Peyer's patch (tissue), 4 donors: ENCODE measurements around the gene KRAS. TPM values are rescaled to one million over a fixed set of nuclear protein-coding genes. Genes with fewer than 3 reads are reported as not detected.

Experiments used
- DNase-seq, 3 donors: peaks; one replicate each; pipeline ENCODE4 v3.0.0-alpha.2; 2017 to 2019
- H3K27ac ChIP-seq, 4 donors: fragments of 200-600 bp; sonication (generic); one replicate each; pipeline ENCODE4 v1.5.1; 2016 to 2019
- H3K27me3 ChIP-seq, 2 donors: fragments of 200-600 bp; sonication (generic); one replicate each; pipeline ENCODE4 v1.5.1; 2019
- H3K36me3 ChIP-seq, 3 donors: fragments of 200-600 bp; sonication (generic); one replicate each; pipeline ENCODE4 v1.5.1; 2016 to 2019
- H3K4me1 ChIP-seq, 4 donors: fragments of 200-600 bp; sonication (generic); one replicate each; pipeline ENCODE4 v1.5.1; 2016 to 2019
- H3K4me3 ChIP-seq, 4 donors: fragments of 200-600 bp; sonication (generic); 1 replicate in 3 of 4; 2 replicates in 1 of 4; pipeline ENCODE4 v1.5.1; 2016 to 2019; ENCODE audit warnings: mild to moderate bottlenecking in 1 of 4
- H3K9me3 ChIP-seq, 4 donors: fragments of 200-600 bp; sonication (generic); one replicate each; pipeline ENCODE4 v1.5.1; 2016 to 2019; ENCODE audit warnings: mild to moderate bottlenecking in 1 of 4
- POLR2A ChIP-seq, 2 donors: fragments of 450-650 bp; IDR thresholded peaks; one replicate each; pipeline ENCODE4 v1.5.1; 2017; ENCODE audit warnings: antibody characterized with exemption in 2 of 2, mild to moderate bottlenecking in 2 of 2, moderate library complexity in 2 of 2
- total RNA-seq, 4 donors: library from RNA; depleted of rRNA; stranded (reverse); fragments of >200 nt; gene quantifications; one replicate each; pipeline ENCODE4 v1.1.0, GENCODE V29; 2016
- TF ChIP-seq, protein P1 (sequence below), 6 experiments: fragments of 450-650 bp in 4 of 6; fragments of 200-600 bp in 2 of 6; sonication (generic) in 1 of 6; IDR thresholded peaks; one replicate each; pipeline ENCODE4 v1.5.1; 2017 to 2019; ENCODE audit warnings: antibody characterized with exemption in 6 of 6, mild to moderate bottlenecking in 3 of 6, moderate library complexity in 1 of 6

The KRAS gene
- total RNA-seq, 4 donors from 2014 or later, result 17.3 to 27.8 (median 23.2) TPM

DNA sequence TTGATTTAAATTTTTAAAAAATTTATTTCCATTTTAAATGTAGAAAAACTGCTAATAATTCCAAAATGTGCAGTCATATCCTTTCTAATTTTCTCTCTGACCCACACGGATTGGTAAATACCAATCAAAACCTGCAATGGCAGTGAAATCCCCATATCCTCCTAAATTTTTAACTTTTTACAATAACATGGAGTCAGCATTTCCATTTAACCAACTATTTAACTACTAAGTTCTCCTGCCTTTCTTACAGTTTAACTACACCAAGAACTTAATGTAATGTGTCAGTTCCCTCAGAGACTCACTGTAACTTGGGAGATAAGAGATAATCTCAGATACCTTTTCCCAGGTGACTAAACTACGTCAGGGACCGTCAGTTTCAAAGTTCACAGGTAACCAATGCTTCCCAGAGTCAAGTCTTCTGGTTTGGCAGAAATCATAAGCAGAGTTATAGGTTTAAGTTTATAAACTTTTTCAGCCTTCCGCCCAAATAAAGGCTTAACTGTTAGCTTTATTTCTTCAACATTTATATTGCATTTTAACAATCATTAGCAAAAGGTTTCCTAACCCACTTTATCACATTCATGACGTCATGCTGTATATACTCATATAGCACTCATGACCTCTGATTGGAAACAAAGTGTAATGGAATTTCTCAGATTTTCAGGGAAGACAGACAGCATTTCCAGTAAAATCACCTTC lies 7.6 kb downstream of the KRAS start:
- TF ChIP-seq POLR2A (IDR thresholded peaks at IDR 0.05), result no peak
- TF ChIP-seq, protein P1, sequence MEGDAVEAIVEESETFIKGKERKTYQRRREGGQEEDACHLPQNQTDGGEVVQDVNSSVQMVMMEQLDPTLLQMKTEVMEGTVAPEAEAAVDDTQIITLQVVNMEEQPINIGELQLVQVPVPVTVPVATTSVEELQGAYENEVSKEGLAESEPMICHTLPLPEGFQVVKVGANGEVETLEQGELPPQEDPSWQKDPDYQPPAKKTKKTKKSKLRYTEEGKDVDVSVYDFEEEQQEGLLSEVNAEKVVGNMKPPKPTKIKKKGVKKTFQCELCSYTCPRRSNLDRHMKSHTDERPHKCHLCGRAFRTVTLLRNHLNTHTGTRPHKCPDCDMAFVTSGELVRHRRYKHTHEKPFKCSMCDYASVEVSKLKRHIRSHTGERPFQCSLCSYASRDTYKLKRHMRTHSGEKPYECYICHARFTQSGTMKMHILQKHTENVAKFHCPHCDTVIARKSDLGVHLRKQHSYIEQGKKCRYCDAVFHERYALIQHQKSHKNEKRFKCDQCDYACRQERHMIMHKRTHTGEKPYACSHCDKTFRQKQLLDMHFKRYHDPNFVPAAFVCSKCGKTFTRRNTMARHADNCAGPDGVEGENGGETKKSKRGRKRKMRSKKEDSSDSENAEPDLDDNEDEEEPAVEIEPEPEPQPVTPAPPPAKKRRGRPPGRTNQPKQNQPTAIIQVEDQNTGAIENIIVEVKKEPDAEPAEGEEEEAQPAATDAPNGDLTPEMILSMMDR (IDR thresholded peaks at IDR 0.05), result peak in 1 of 6 experiments; percentile 3
- peak in 1 of 3 donors; percentile 64 for DNase-seq
- H3K4me1 ChIP-seq, result no peaks in the 10 kb centered on the region
- H3K9me3 ChIP-seq, result no peaks in the 10 kb centered on the region
- no peak overlapping the region for H3K4me3 ChIP-seq
- H3K36me3 ChIP-seq, result peaks cover 0 to 4% (median 0%) of the 10 kb centered on the region in 3 donors
- peak overlapping the region in 2 of 4 donors; percentile 39 to 44 for H3K27ac ChIP-seq
- no peaks in the 10 kb centered on the region for H3K27me3 ChIP-seq

DNA sequence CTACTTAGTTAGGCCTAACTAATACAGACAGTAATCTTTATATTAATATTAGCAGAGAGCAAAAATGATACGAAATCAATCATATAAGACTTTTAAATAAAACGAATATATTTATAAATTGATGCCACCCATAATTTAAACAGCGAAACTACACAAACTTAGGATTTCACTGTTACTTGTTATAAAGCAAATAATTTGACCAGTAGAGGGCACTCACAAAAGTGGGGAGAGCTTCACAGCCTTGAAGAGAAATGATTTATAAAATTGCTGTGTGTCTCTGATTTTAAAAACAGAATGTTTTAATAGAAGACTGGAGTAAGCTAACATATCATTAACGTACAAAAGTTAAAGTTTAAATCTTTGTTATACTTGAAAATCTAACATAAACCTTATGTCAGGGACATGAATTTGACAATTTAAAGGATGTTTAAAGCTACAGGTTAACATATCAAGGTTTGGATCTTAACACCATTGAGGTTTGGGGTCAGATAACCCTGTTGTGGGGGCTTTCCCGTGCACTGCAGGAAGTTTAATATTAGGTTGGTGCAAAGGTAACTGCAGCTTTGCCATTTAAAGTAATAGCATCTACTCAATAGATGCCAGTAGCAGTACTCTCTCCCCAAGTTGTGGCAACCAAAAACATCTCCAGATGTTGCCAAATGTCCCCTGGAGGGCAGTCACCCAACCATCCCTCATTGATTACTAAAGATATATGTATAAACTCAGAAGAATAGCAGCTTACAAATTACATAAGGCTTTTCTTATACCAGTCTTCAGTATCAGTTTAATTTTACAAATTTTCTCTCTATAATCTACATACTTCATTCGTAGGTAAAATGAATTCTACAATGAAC lies 9.3 kb downstream of the KRAS start:
- H3K4me3 ChIP-seq, result no peak overlapping the region
- peaks cover 0 to 11% (median 0%) of the 10 kb centered on the region in 3 donors for H3K36me3 ChIP-seq
- DNase-seq, result no peak
- H3K27me3 ChIP-seq, result no peaks in the 10 kb centered on the region
- TF ChIP-seq, protein P1 (IDR thresholded peaks at IDR 0.05), result peak; percentile 30 to 74 (median 64)
- TF ChIP-seq POLR2A (IDR thresholded peaks at IDR 0.05), result no peak
- no peak overlapping the region for H3K27ac ChIP-seq
- H3K4me1 ChIP-seq, result no peaks in the 10 kb centered on the region
- no peaks in the 10 kb centered on the region for H3K9me3 ChIP-seq

DNA sequence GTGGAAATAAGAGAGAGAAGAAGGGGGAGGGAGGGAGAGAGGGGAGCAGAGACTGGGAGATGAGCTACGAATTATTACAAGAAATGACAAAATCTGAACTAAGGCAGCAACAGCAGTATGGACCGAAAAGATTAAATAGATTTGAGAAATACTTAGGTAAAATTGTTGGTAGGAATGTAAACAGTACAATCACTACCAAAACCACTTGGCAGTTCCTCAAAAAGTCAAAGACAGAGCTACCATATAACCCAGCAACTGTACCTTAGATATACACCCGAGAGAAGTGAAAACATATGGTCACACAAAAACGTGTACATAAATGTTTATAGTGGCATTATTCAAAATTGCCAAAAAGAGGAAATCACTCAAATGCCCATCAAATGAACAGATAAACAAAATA lies 14.1 kb downstream of the KRAS start:
- H3K4me1 ChIP-seq, result no peaks in the 10 kb centered on the region

DNA sequence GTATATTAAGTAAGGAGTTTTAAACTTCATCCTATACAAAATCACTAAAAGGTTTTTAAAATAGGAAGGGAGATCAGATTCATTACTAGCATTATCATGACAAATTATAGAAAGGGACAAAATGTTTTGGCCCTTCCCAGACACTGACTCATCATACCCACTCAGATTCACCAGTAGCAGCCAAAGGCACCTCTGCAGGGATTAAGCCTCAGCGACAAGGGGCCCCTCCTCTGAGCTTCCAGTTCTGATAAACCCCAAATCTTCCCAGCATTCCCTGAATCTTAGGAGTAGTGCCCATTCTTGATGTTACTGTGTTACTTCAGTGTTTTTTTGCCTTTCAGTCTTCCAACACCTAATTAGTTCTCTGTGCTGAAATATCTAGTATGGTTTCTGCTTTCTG lies 14.5 kb downstream of the KRAS start:
- TF ChIP-seq, protein P1 (IDR thresholded peaks at IDR 0.05), result no peak
- no peak for TF ChIP-seq POLR2A (IDR thresholded peaks at IDR 0.05)
- Histone ChIP-seq H3K9me3 (no peaks in the 10 kb centered on the region), H3K36me3 (peaks cover 0 to 13% (median 0%) of the 10 kb centered on the region in 3 donors)

More for the DNA sequence above, 14.1 kb downstream of the KRAS start:
- TF ChIP-seq, protein P1 (IDR thresholded peaks at IDR 0.05), result no peak
- no peak for TF ChIP-seq POLR2A (IDR thresholded peaks at IDR 0.05)
- H3K9me3 ChIP-seq, result no peaks in the 10 kb centered on the region
- DNase-seq, result no peak
- H3K4me3 ChIP-seq, result no peak overlapping the region
- H3K36me3 ChIP-seq, result peaks cover 0 to 13% (median 0%) of the 10 kb centered on the region in 3 donors
- H3K27ac ChIP-seq, result no peak overlapping the region
- H3K27me3 ChIP-seq, result no peaks in the 10 kb centered on the region

DNA sequence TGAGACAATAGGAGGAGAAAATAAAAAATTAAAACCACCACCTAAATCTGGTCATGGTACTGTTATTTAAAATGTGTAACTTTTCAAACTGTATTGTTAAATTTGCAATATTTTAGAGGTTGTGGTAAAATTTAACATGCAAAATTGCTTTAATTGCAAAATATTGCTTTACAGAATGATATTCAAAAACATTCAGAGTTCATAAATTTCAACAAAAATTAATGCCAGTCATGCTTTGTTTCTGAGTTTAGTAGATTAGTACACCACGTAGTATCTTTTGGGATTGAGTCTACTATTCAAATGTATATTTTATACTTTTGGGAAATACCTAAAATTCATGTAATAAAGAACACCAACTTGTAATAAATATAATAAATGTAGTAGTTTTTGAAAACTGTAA lies 37.4 kb downstream of the KRAS start:
- no peak overlapping the region for H3K27ac ChIP-seq
- H3K36me3 ChIP-seq, result no peaks in the 10 kb centered on the region
- H3K9me3 ChIP-seq, result no peaks in the 10 kb centered on the region
- no peak for TF ChIP-seq POLR2A (IDR thresholded peaks at IDR 0.05)
- TF ChIP-seq, protein P1 (IDR thresholded peaks at IDR 0.05), result no peak
- no peaks in the 10 kb centered on the region for H3K27me3 ChIP-seq
- H3K4me3 ChIP-seq, result no peak overlapping the region
- no peak for DNase-seq
- no peaks in the 10 kb centered on the region for H3K4me1 ChIP-seq

More for the DNA sequence above, 14.5 kb downstream of the KRAS start:
- H3K4me3 ChIP-seq, result no peak overlapping the region
- DNase-seq, result no peak
- H3K27ac ChIP-seq, result no peak overlapping the region
- no peaks in the 10 kb centered on the region for H3K27me3 ChIP-seq
- no peaks in the 10 kb centered on the region for H3K4me1 ChIP-seq
